ENCODE data around the gene LCN2.

Gene LCN2

GRCh38 chr9:128115187-128116103, 33.8 kb upstream of the LCN2 start:
- no peak for TF ChIP-seq REST (IDR thresholded peaks at IDR 0.05; ENCODE audit: insufficient read depth in 1 of 2, low read depth in 2 of 2, low read length in 2 of 2)
- TF ChIP-seq FOXP2 (optimal IDR thresholded peaks at IDR 0.05; ENCODE audit: borderline replicate concordance, extremely low read depth, extremely low read length, insufficient read depth) = no peak
- no peak for TF ChIP-seq TAF1 (IDR thresholded peaks at IDR 0.05; ENCODE audit: borderline replicate concordance, insufficient read depth, low read length)
- no peak for TF ChIP-seq SIN3A (IDR thresholded peaks at IDR 0.05; ENCODE audit: borderline replicate concordance, insufficient read depth, low read length)
- no peak for TF ChIP-seq POLR2AphosphoS5 (IDR thresholded peaks at IDR 0.05; ENCODE audit: low read depth, low read length)

GRCh38 chr9:128116104-128117083, 32.9 kb upstream of the LCN2 start:
- no peak for TF ChIP-seq TAF1 (IDR thresholded peaks at IDR 0.05; ENCODE audit: borderline replicate concordance, insufficient read depth, low read length)
- TF ChIP-seq POLR2AphosphoS5 (IDR thresholded peaks at IDR 0.05; ENCODE audit: low read depth, low read length) = no peak
- no peak for TF ChIP-seq SIN3A (IDR thresholded peaks at IDR 0.05; ENCODE audit: borderline replicate concordance, insufficient read depth, low read length)
- no peak for TF ChIP-seq FOXP2 (optimal IDR thresholded peaks at IDR 0.05; ENCODE audit: borderline replicate concordance, extremely low read depth, extremely low read length, insufficient read depth)
- no peak for TF ChIP-seq REST (IDR thresholded peaks at IDR 0.05; ENCODE audit: insufficient read depth in 1 of 2, low read depth in 2 of 2, low read length in 2 of 2)

DNA sequence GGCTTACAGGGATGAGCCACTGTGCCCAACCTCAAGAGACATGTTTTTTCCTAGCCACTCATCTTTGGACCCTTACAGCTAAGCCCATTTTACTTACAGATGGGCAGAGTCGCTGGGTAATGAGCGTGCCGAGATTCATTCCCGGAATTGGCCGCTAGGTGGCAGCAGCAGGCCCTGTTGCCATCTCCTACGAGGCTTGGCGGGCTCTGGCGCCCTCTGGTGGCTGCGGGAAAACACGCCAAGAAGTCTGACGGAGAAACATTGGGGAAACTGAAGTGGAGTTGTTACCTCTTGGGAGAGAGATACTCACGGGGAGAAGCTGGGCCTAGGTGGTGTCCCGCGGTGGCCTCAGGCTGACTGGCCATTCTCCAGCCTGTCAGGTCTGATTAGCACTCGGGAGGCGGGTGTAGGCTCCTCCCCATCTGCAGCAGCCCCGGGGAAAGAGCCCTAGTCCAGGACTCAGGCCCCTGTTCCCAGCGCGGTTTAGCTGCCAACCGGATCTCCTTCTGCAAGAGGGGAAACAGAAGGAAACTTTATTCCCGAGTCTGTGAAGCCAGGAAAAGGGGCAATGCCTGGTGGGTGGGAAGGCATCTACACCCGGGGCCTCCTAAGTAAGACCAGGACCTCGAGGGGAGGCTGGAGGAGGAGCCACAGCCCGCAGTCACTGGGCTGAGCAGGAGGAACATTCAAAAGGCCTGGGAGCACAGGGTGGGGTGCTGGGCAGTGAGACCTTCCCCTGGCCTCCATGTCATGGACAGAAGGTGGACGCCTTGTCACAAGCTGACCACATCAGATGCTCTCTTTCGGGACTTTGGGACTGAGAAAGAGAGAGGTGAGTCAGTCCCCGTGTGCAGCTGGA, 31.4 kb upstream of the LCN2 start:
- no peak for TF ChIP-seq TAF1 (IDR thresholded peaks at IDR 0.05; ENCODE audit: borderline replicate concordance, insufficient read depth, low read length)
- TF ChIP-seq FOXP2 (optimal IDR thresholded peaks at IDR 0.05; ENCODE audit: borderline replicate concordance, extremely low read depth, extremely low read length, insufficient read depth) = no peak
- TF ChIP-seq POLR2AphosphoS5 (IDR thresholded peaks at IDR 0.05; ENCODE audit: low read depth, low read length) = no peak
- TF ChIP-seq SIN3A (IDR thresholded peaks at IDR 0.05; ENCODE audit: borderline replicate concordance, insufficient read depth, low read length) = no peak
- TF ChIP-seq REST (IDR thresholded peaks at IDR 0.05; ENCODE audit: insufficient read depth in 1 of 2, low read depth in 2 of 2, low read length in 2 of 2) = no peak

DNA sequence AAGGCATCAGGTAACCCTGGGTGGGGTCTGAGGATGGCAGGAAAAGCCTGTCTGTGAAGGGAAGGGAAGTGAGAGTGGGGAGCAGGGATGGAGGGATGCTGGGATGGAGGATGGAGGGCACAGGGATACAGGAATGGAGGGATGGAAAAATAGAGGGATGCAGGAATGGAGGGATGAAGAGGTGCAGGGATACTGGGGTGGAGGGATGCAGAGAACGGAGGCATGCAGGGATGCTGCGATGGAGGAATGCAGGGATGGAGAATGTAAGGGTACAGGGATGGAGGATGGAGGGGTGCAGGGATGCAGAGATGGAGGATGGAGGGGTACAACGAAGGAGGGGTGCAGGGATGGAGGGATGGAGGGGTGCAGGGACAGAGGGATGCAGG, 30.8 kb upstream of the LCN2 start:
- TF ChIP-seq TAF1 (IDR thresholded peaks at IDR 0.05; ENCODE audit: borderline replicate concordance, insufficient read depth, low read length) (no peak), SIN3A (IDR thresholded peaks at IDR 0.05; ENCODE audit: borderline replicate concordance, insufficient read depth, low read length) (no peak), FOXP2 (optimal IDR thresholded peaks at IDR 0.05; ENCODE audit: borderline replicate concordance, extremely low read depth, extremely low read length, insufficient read depth) (no peak), POLR2AphosphoS5 (IDR thresholded peaks at IDR 0.05; ENCODE audit: low read depth, low read length) (no peak), REST (IDR thresholded peaks at IDR 0.05; ENCODE audit: insufficient read depth in 1 of 2, low read depth in 2 of 2, low read length in 2 of 2) (no peak)
